Nephron progenitor cell (in vitro differentiated cells): ENCODE measurements around the gene HOXA7.
A peak's percentile ranks its signal among the peaks of the same experiment; 100 is the strongest.

Experiments
- DNase-seq: peaks from one replicate; pipeline ENCODE4 v3.0.0; 2021
- H3K27ac Mint-ChIP-seq: 2 replicates; pipeline ENCODE4 v1.8.0; 2021; ENCODE audit warnings: mild to moderate bottlenecking, moderate library complexity, mixed read lengths
- H3K27me3 Mint-ChIP-seq: 2 replicates; pipeline ENCODE4 v1.8.0; 2021; ENCODE audit warnings: mild to moderate bottlenecking, low read depth, mixed read lengths; ENCODE audit not compliant: poor library complexity
- H3K36me3 Mint-ChIP-seq: 2 replicates; pipeline ENCODE4 v1.8.0; 2021; ENCODE audit warnings: low read depth, mixed read lengths
- H3K4me1 Mint-ChIP-seq: 2 replicates; pipeline ENCODE4 v1.8.0; 2021; ENCODE audit warnings: mixed read lengths
- H3K4me3 Mint-ChIP-seq: 2 replicates; pipeline ENCODE4 v1.8.0; 2021; ENCODE audit warnings: mild to moderate bottlenecking, moderate library complexity, mixed read lengths
- H3K9me3 Mint-ChIP-seq: 2 replicates; pipeline ENCODE4 v1.8.0; 2021; ENCODE audit warnings: mild to moderate bottlenecking, moderate library complexity, mixed read lengths
- TF ChIP-seq, protein P1 (sequence below): fragments of 200-600 bp; sonication (generic); IDR thresholded peaks from 2 replicates; pipeline ENCODE4 v1.5.0; 2021; ENCODE audit warnings: antibody characterized with exemption

HOXA7 gene

GRCh38 chr7:27108390-27109127 lies 47.9 kb downstream of the HOXA7 start:
- peak overlapping the region; percentile 100 for H3K27ac Mint-ChIP-seq
- TF ChIP-seq, protein P1, sequence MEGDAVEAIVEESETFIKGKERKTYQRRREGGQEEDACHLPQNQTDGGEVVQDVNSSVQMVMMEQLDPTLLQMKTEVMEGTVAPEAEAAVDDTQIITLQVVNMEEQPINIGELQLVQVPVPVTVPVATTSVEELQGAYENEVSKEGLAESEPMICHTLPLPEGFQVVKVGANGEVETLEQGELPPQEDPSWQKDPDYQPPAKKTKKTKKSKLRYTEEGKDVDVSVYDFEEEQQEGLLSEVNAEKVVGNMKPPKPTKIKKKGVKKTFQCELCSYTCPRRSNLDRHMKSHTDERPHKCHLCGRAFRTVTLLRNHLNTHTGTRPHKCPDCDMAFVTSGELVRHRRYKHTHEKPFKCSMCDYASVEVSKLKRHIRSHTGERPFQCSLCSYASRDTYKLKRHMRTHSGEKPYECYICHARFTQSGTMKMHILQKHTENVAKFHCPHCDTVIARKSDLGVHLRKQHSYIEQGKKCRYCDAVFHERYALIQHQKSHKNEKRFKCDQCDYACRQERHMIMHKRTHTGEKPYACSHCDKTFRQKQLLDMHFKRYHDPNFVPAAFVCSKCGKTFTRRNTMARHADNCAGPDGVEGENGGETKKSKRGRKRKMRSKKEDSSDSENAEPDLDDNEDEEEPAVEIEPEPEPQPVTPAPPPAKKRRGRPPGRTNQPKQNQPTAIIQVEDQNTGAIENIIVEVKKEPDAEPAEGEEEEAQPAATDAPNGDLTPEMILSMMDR = no peak
- H3K4me3 Mint-ChIP-seq = peak overlapping the region; percentile 99
- no peaks in the 10 kb centered on the region for H3K27me3 Mint-ChIP-seq
- DNase-seq = peak; percentile 78
- no peaks in the 10 kb centered on the region for H3K9me3 Mint-ChIP-seq
- H3K4me1 Mint-ChIP-seq = peaks cover 82% of the 10 kb centered on the region
- H3K36me3 Mint-ChIP-seq = peaks cover 43% of the 10 kb centered on the region

DNA sequence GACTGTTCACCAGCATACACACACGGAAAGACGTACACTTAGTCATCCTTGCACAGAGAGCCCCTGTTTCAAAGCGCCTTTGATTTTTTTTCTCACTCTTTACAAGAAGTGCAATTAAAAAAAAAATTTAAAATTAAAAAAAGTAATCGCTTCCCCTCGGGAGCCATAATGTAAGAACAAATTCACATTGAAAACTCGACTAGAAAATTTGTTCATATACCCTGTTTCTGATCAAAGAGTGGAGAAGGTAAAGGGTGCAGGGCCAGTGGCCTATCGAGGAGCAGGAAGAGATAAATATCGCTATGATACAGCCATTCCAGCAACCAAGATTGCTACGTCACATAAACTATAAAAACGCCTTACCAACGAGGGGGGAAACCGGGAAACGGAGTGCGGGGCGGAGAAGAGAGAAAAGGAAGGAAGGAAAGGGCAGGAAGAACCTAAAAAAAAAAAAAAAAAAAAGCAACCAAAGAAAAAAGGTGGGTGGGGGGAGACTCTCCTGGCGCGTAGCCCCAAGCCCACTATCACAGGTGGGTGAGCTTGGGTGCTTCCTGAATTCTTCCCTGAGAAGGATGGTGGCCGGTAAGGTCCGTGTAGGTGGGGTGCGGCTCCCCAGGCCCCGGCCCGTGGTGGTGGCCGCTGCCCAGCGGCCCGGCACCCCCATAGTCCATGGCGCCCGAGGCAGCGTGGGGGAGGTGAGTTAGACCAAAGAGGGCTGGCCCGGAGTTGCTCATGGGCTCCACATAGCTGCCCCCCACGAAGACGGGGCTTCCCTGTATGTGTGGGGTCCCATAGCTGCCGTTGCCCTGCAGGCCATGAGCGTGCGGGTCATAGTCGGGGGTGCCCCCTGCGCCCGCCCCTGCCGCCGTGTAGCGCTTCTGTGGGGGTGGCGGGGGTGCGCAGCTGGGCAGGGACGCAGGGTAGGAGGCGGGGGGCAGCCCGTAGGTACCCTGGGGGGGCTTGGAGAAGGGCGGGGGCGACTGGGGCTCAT lies 48.8 kb downstream of the HOXA7 start:
- DNase-seq = no peak
- Mint-ChIP-seq H3K36me3 (peaks cover 39% of the 10 kb centered on the region), H3K4me1 (peaks cover 89% of the 10 kb centered on the region), H3K27ac (peak overlapping the region; percentile 100), H3K4me3 (peak overlapping the region; percentile 99), H3K27me3 (no peaks in the 10 kb centered on the region), H3K9me3 (no peaks in the 10 kb centered on the region)
- TF ChIP-seq, protein P1 = no peak

GRCh38 chr7:27106901-27107240 lies 49.6 kb downstream of the HOXA7 start:
- H3K36me3 Mint-ChIP-seq = peaks cover 35% of the 10 kb centered on the region
- H3K27me3 Mint-ChIP-seq = no peaks in the 10 kb centered on the region
- peak overlapping the region; percentile 100 for H3K27ac Mint-ChIP-seq
- TF ChIP-seq, protein P1 = no peak
- peaks cover 91% of the 10 kb centered on the region for H3K4me1 Mint-ChIP-seq
- no peaks in the 10 kb centered on the region for H3K9me3 Mint-ChIP-seq
- DNase-seq = no peak
- peak overlapping the region; percentile 99 for H3K4me3 Mint-ChIP-seq

- peaks cover 35% of the 10 kb centered on the region for H3K36me3 Mint-ChIP-seq
- DNase-seq = no peak
- H3K27ac Mint-ChIP-seq = peak overlapping the region; percentile 100
- H3K4me3 Mint-ChIP-seq = peak overlapping the region; percentile 99
- no peaks in the 10 kb centered on the region for H3K9me3 Mint-ChIP-seq
- H3K4me1 Mint-ChIP-seq = peaks cover 91% of the 10 kb centered on the region
- no peaks in the 10 kb centered on the region for H3K27me3 Mint-ChIP-seq
- TF ChIP-seq, protein P1 = no peak
Observed at GRCh38 chr7:27106181-27106900, 50.1 kb downstream of the HOXA7 start.

DNA sequence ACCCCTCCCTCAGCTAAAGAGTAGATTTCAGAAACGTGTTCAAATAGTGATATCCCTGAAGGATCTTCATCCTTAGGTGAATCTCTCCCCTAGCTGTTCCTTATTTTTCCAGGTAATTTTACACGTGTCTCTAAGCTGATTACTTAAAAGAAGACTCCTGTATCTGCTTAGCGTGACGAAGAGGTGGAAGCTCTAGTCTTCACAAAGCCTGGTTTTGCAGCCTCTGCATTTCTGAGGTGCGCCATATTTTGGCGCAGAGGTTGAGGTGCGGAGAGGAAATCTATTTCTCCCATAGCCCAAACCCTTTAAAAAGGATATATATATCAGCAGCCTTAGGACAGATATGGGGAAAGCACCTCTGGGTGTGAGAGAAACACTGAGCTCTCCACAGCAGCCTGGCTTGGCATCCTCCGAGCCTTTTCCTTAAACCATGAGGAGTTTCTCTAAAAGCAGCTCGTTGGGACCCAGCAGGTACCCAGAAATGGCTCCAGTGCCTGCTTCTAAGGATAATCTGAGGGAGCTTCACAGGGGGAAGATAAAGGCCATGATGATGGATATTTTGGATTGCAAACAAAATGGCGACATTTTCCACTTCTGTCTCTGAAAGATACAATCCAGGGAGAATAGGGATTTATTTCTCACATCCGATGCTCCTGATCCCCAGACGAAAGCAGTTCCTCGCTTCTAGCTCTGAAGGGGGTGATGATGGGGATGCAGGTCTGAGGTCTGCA lies 51.0 kb downstream of the HOXA7 start:
- H3K27ac Mint-ChIP-seq = peak overlapping the region; percentile 100
- no peaks in the 10 kb centered on the region for H3K27me3 Mint-ChIP-seq
- peak overlapping the region; percentile 99 for H3K4me3 Mint-ChIP-seq

More for the DNA sequence above, 51.0 kb downstream of the HOXA7 start:
- Mint-ChIP-seq H3K9me3 (no peaks in the 10 kb centered on the region), H3K36me3 (peaks cover 43% of the 10 kb centered on the region), H3K4me1 (peaks cover 91% of the 10 kb centered on the region)
- no peak for DNase-seq
- TF ChIP-seq, protein P1 = no peak
